Aorta (tissue), 5 donors: ENCODE measurements around the gene TOR1AIP1. TPM values are rescaled to one million over a fixed set of nuclear protein-coding genes. Genes with fewer than 3 reads are reported as not detected.

Experiments
- ATAC-seq: fragments of 200-7000 bp; cut with Tn5 transposase; one replicate; pipeline ENCODE4 v1.9.1; 2022; ENCODE audit warnings: moderate library complexity; ENCODE audit not compliant: low FRiP score
- DNase-seq, 2 donors: peaks; one replicate each; pipeline ENCODE4 v3.0.0-alpha.2; 2020
- H3K27ac ChIP-seq, 2 donors: one replicate each; pipeline ENCODE4 v1.5.1; 2013; ENCODE audit warnings: low read length in 2 of 2, mild to moderate bottlenecking in 2 of 2, moderate library complexity in 2 of 2, control low read depth in 1 of 2, inconsistent platforms in 1 of 2, low read depth in 1 of 2
- H3K27me3 ChIP-seq, 2 donors: one replicate each; pipeline ENCODE4 v1.6.1; 2013; ENCODE audit warnings: control low read depth in 1 of 2, low read length in 1 of 2, mild to moderate bottlenecking in 1 of 2, moderate library complexity in 1 of 2; ENCODE audit not compliant: insufficient read depth in 2 of 2, control insufficient read depth in 1 of 2
- H3K36me3 ChIP-seq, 2 donors: one replicate each; pipeline ENCODE4 v1.6.1; 2013; ENCODE audit warnings: control low read depth in 1 of 2, low read length in 1 of 2, mild to moderate bottlenecking in 1 of 2; ENCODE audit not compliant: insufficient read depth in 2 of 2, control insufficient read depth in 1 of 2
- H3K4me1 ChIP-seq, 2 donors: one replicate each; pipeline ENCODE4 v1.6.1; 2013; ENCODE audit warnings: low read length in 2 of 2, control low read depth in 1 of 2, mild to moderate bottlenecking in 1 of 2, moderate library complexity in 1 of 2; ENCODE audit not compliant: insufficient read depth in 2 of 2, control insufficient read depth in 1 of 2
- H3K4me3 ChIP-seq, 2 donors: one replicate each; pipeline ENCODE4 v1.5.1; 2013; ENCODE audit warnings: low read length in 2 of 2, control low read depth in 1 of 2, mild to moderate bottlenecking in 1 of 2
- H3K9me3 ChIP-seq: one replicate; pipeline ENCODE4 v1.6.1; 2013; ENCODE audit warnings: mild to moderate bottlenecking, low read length; ENCODE audit not compliant: control insufficient read depth
- WGBS, 2 donors: extraction: QIAGEN DNeasy Blood & Tissue Kit; methylation state at CpG; one replicate each; pipeline ENCODE4 v1.1.7; 2013; 5-methylcytosine and 5-hydroxymethylcytosine counted together
- intact Hi-C, 2 donors: fragments of 100-400 bp; cut with DNase I; formaldehyde crosslinking; loops; one replicate each; pipeline versions ENCODE4 v1.14.2 to v1.15.0; 2022
- polyA plus RNA-seq, 2 donors: library from polyadenylated mRNA; stranded (reverse); fragments of 200-250 nt; gene quantifications; one replicate each; pipeline ENCODE4 v1.2.3, GENCODE V29; 2013
- total RNA-seq, 2 donors: library from RNA; stranded (reverse); fragmentation: NEBNext Ultra II Directional; extraction: Animal tissue kit (Norgen Biotek cat#: 25700); gene quantifications; one replicate each; pipeline ENCODE4 v1.2.1, GENCODE V29; 2021
- donor health status: healthy with polysubstance abuse.
- donor health status: Bipolar disorder and iron deficiency.
- donor health status: DM: no; HTN: no; CAD: no.
- donor health status: DM: no; HTN: no; CAD: no.
- donor health status: DM: yes; HTN: yes; CAD: no.

TOR1AIP1 gene
- total and polyA plus RNA-seq, 4 donors: 48.0 to 68.4 (median 61.0) TPM

DNA sequence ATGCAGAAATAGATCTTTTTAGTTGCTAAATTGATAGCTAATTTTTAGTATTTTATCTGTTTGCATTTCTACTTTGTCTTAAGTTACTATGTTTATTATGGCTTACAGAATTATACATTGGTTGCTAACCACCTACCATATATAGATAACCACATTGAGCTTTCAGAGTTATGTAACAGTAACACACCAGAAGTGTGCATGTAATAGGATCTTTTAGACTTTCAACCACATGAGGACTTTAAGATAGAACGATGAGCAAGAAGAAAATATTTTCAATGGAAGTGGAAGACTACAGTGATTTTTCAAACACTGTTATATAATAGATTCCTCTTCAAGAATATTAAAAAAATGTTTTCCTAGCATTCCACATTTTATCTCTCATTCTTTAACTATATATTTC lies 28.8 kb downstream of the TOR1AIP1 start:
- no peak overlapping the region for H3K27ac ChIP-seq
- ATAC-seq (no peak), DNase-seq (no peak)
- no peaks in the 10 kb centered on the region for H3K9me3 ChIP-seq
- H3K4me1 ChIP-seq: no peaks in the 10 kb centered on the region
- no peaks in the 10 kb centered on the region for H3K27me3 ChIP-seq
- no peak overlapping the region for H3K4me3 ChIP-seq
- no peaks in the 10 kb centered on the region for H3K36me3 ChIP-seq
- 67 to 80% methylated on average over 1 of the region's 1 CpG for WGBS, 2 donors
- intact Hi-C loops: no loop called here

- no peaks in the 10 kb centered on the region for H3K36me3 ChIP-seq
- H3K4me3 ChIP-seq: no peak overlapping the region
- DNase-seq: no peak
- no peaks in the 10 kb centered on the region for H3K9me3 ChIP-seq
- no peak overlapping the region for H3K27ac ChIP-seq
- intact Hi-C loops: no loop called here
- H3K27me3 ChIP-seq: no peaks in the 10 kb centered on the region
- 95 to 96% methylated on average over 3 of the region's 3 CpGs for WGBS, 2 donors
- H3K4me1 ChIP-seq: no peaks in the 10 kb centered on the region
- ATAC-seq: no peak
These were observed 29.7 kb downstream of the TOR1AIP1 start for GRCh38 chr1:179911812-179912211.

GRCh38 chr1:179917601-179918429 lies 35.7 kb downstream of the TOR1AIP1 start:
- 85% methylated on average over 10 of the region's 10 CpGs for WGBS, 2 donors
- Histone ChIP-seq H3K4me1 (no peaks in the 10 kb centered on the region), H3K4me3 (no peak overlapping the region), H3K27ac (no peak overlapping the region), H3K9me3 (no peaks in the 10 kb centered on the region), H3K27me3 (no peaks in the 10 kb centered on the region), H3K36me3 (peaks cover 2 to 3% of the 10 kb centered on the region in 2 donors)
- intact Hi-C loops: no loop called here
- no peak for DNase-seq
- ATAC-seq: no peak

- no peak overlapping the region for H3K4me3 ChIP-seq
- H3K9me3 ChIP-seq: no peaks in the 10 kb centered on the region
- peaks cover 2 to 5% of the 10 kb centered on the region in 2 donors for H3K36me3 ChIP-seq
- ATAC-seq: no peak
- DNase-seq: no peak
- 41 to 70% methylated on average over 1 of the region's 1 CpG for WGBS, 2 donors
- H3K27ac ChIP-seq: no peak overlapping the region
- intact Hi-C loops: no loop called here
- no peaks in the 10 kb centered on the region for H3K4me1 ChIP-seq
- H3K27me3 ChIP-seq: no peaks in the 10 kb centered on the region
These were observed 39.4 kb downstream of the TOR1AIP1 start for GRCh38 chr1:179921472-179921871.

GRCh38 chr1:179921981-179922872 lies 40.1 kb downstream of the TOR1AIP1 start:
- WGBS, 2 donors: 68 to 79% methylated on average over 8 of the region's 8 CpGs
- intact Hi-C loops: no loop called here
- no peaks in the 10 kb centered on the region for H3K9me3 ChIP-seq
- no peak overlapping the region for H3K27ac ChIP-seq
- DNase-seq: no peak
- H3K36me3 ChIP-seq: peaks cover 2 to 5% of the 10 kb centered on the region in 2 donors
- H3K4me3 ChIP-seq: no peak overlapping the region
- no peak for ATAC-seq
- H3K27me3 ChIP-seq: no peaks in the 10 kb centered on the region
- no peaks in the 10 kb centered on the region for H3K4me1 ChIP-seq

GRCh38 chr1:179923029-179923428 lies 40.9 kb downstream of the TOR1AIP1 start:
- intact Hi-C loops: no loop called here
- Histone ChIP-seq H3K27ac (no peak overlapping the region), H3K4me1 (no peaks in the 10 kb centered on the region), H3K9me3 (no peaks in the 10 kb centered on the region), H3K27me3 (no peaks in the 10 kb centered on the region), H3K36me3 (peaks cover 0 to 2% of the 10 kb centered on the region in 2 donors), H3K4me3 (no peak overlapping the region)
- no peak for DNase-seq
- ATAC-seq: no peak

GRCh38 chr1:179924268-179924667 lies 42.2 kb downstream of the TOR1AIP1 start:
- WGBS, 2 donors: 87 to 97% methylated on average over 1 of the region's 1 CpG
- intact Hi-C loops: no loop called here

DNA sequence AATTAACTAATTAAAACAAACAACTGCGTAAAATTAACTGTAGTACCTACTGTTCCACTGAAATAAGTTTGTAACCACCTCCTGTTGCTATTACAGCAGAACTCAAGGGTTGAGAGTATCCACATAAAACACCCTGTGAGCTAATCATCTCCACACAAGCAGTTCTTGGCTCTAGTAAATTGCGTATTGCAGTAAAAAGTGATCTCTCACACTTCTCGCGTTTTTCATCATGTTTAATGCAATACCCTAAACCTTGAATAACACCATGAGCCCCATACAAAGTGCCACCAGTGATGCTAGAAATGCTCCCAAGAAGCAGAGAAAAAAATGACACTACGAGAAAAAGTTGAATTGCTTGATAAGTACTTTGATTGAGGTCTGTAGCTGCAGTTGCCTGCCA lies 43.2 kb downstream of the TOR1AIP1 start:
- H3K9me3 ChIP-seq: no peaks in the 10 kb centered on the region
- no peak for ATAC-seq
- no peaks in the 10 kb centered on the region for H3K27me3 ChIP-seq
- H3K36me3 ChIP-seq: peaks cover 0 to 2% of the 10 kb centered on the region in 2 donors
- H3K27ac ChIP-seq: no peak overlapping the region
- 84 to 89% methylated on average over 5 of the region's 5 CpGs for WGBS, 2 donors
- no peaks in the 10 kb centered on the region for H3K4me1 ChIP-seq
- no peak overlapping the region for H3K4me3 ChIP-seq
- intact Hi-C loops: no loop called here
- DNase-seq: no peak

More at GRCh38 chr1:179924268-179924667, 42.2 kb downstream of the TOR1AIP1 start:
- no peak for DNase-seq
- H3K4me1 ChIP-seq: no peaks in the 10 kb centered on the region
- H3K27ac ChIP-seq: no peak overlapping the region
- H3K4me3 ChIP-seq: no peak overlapping the region
- no peak for ATAC-seq
- H3K36me3 ChIP-seq: peaks cover 0 to 2% of the 10 kb centered on the region in 2 donors
- H3K27me3 ChIP-seq: no peaks in the 10 kb centered on the region
- H3K9me3 ChIP-seq: no peaks in the 10 kb centered on the region
